Brain microvascular endothelial cell (primary cell): ENCODE data around the gene LATS2.

Experiments
- DNase-seq: peaks from one replicate; pipeline ENCODE4 v3.0.0-alpha.2; 2020
- H3K27ac ChIP-seq: fragments of 250-450 bp; sonication (Bioruptor Pico); 2 replicates; pipeline ENCODE4 v1.5.1; 2020; ENCODE audit warnings: mild to moderate bottlenecking, moderate library complexity
- H3K27me3 ChIP-seq: fragments of 250-450 bp; sonication (Bioruptor Pico); replicated peaks from 2 replicates; pipeline ENCODE4 v1.5.1; 2020; ENCODE audit warnings: mild to moderate bottlenecking
- H3K36me3 ChIP-seq: fragments of 250-450 bp; sonication (Bioruptor Pico); replicated peaks from 2 replicates; pipeline ENCODE4 v1.5.1; 2020; ENCODE audit warnings: mild to moderate bottlenecking
- H3K4me3 ChIP-seq: 2 replicates; pipeline ENCODE4 v1.5.1; 2011; ENCODE audit warnings: low read depth, mild to moderate bottlenecking, control low read depth, low read length, moderate library complexity
- in situ Hi-C: cut with HindIII; loops from 2 replicates; pipeline ENCODE4 v1.10.0; 2017; ENCODE audit warnings: low sequenced_read_pairs, low pct_ligation_motif_present
- TF ChIP-seq, protein P1 (sequence below): IDR thresholded peaks from 2 replicates; pipeline ENCODE4 v1.5.1; 2011; ENCODE audit warnings: low read depth, mild to moderate bottlenecking, moderate library complexity, low read length, control low read depth, inconsistent platforms; ENCODE audit errors: missing control alignments

Gene LATS2

GRCh38 chr13:21071924-21072323 lies 10.5 kb upstream of the LATS2 start:
- H3K36me3 ChIP-seq, result no peaks in the 10 kb centered on the region
- TF ChIP-seq, protein P1, sequence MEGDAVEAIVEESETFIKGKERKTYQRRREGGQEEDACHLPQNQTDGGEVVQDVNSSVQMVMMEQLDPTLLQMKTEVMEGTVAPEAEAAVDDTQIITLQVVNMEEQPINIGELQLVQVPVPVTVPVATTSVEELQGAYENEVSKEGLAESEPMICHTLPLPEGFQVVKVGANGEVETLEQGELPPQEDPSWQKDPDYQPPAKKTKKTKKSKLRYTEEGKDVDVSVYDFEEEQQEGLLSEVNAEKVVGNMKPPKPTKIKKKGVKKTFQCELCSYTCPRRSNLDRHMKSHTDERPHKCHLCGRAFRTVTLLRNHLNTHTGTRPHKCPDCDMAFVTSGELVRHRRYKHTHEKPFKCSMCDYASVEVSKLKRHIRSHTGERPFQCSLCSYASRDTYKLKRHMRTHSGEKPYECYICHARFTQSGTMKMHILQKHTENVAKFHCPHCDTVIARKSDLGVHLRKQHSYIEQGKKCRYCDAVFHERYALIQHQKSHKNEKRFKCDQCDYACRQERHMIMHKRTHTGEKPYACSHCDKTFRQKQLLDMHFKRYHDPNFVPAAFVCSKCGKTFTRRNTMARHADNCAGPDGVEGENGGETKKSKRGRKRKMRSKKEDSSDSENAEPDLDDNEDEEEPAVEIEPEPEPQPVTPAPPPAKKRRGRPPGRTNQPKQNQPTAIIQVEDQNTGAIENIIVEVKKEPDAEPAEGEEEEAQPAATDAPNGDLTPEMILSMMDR, result no peak
- no peak for DNase-seq
- H3K27ac ChIP-seq, result no peak overlapping the region
- no peaks in the 10 kb centered on the region for H3K27me3 ChIP-seq
- in situ Hi-C loops, result no loop called here
- H3K4me3 ChIP-seq, result no peak overlapping the region

DNA sequence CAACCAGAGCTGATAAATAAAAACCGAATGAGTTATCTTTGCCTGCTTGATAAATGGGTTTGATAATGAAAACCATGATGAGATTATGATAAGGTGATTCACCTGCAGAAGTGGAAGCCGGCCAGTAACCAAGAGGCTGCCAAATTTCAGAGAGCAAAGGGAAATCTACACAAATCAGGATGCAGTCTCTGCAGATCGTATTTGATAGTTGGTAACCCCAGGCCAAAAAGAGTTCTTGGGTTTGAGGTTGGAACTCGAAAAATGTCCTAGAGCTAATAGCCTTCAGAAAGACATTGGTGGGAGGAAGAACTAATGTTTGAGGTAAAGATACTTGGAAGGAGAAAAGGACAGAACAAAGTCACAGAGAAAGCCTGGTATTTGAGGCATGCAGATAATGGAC lies 9.6 kb upstream of the LATS2 start:
- in situ Hi-C loops, result no loop called here

GRCh38 chr13:21069561-21070004 lies 8.2 kb upstream of the LATS2 start:
- H3K27me3 ChIP-seq, result no peaks in the 10 kb centered on the region
- H3K36me3 ChIP-seq, result no peaks in the 10 kb centered on the region
- TF ChIP-seq, protein P1, result no peak
- DNase-seq, result peak; percentile 85
- H3K4me3 ChIP-seq, result no peak overlapping the region
- in situ Hi-C loops, result no loop called here
- H3K27ac ChIP-seq, result peak overlapping the region; percentile 74

More for the DNA sequence above, 9.6 kb upstream of the LATS2 start:
- no peak overlapping the region for H3K4me3 ChIP-seq
- no peak overlapping the region for H3K27ac ChIP-seq
- TF ChIP-seq, protein P1, result no peak
- no peaks in the 10 kb centered on the region for H3K27me3 ChIP-seq
- no peak for DNase-seq
- no peaks in the 10 kb centered on the region for H3K36me3 ChIP-seq

- no peak for DNase-seq
- TF ChIP-seq, protein P1, result no peak
- Histone ChIP-seq H3K36me3 (no peaks in the 10 kb centered on the region), H3K4me3 (no peak overlapping the region), H3K27ac (no peak overlapping the region), H3K27me3 (no peaks in the 10 kb centered on the region)
- in situ Hi-C loops, result no loop called here
Observed at GRCh38 chr13:21067848-21068247, 6.5 kb upstream of the LATS2 start.

- in situ Hi-C loops, result no loop called here
- TF ChIP-seq, protein P1, result no peak
- Histone ChIP-seq H3K4me3 (no peak overlapping the region), H3K36me3 (no peaks in the 10 kb centered on the region), H3K27me3 (no peaks in the 10 kb centered on the region), H3K27ac (no peak overlapping the region)
- no peak for DNase-seq
Observed at GRCh38 chr13:21066946-21067345, 5.6 kb upstream of the LATS2 start.

GRCh38 chr13:21065686-21066085 lies 4.3 kb upstream of the LATS2 start:
- no peak for DNase-seq
- Histone ChIP-seq H3K27ac (no peak overlapping the region), H3K4me3 (no peak overlapping the region), H3K36me3 (no peaks in the 10 kb centered on the region), H3K27me3 (no peaks in the 10 kb centered on the region)
- in situ Hi-C loops, result no loop called here
- TF ChIP-seq, protein P1, result no peak
